ENCODE results near the gene DIS3L2.

DNA sequence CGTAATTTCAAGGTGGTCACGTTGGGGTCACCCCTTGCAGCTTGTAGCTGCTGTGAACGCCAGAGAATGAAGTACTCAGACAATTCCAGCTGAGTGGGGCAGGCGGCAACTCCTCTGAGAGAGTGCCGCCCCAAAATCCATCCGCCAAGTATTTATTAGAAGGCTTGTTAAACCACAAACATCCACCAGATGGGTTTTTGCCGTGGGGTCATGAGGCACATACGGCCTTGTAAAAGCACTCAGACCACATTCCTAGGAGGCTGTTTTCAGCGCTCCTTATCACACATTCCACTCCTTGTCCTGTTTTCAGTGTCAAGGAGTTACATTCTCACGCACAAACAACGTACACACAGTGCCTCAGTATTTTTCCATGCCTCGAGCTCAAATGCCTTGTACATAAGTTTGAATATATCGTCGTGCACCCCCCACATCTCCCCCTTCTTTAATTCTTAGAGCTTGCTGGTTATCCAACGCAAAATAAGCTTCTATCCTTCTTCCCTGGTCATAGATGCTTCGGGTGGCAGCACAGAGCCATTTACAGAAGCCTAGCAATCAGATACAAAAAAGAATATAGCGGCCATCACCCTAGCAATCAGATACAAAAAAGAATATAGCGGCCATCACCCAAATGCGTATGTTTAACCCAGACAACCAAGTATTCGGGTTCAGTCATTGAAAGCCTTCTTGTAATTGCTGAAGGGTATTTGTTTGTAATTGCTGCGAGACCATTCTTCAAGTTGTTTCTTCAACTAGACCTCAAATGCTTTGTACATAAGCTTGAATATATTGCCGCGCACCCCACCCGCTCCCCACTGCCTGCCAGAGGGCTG lies 424.4 kb downstream of the DIS3L2 start:
- TF ChIP-seq, protein P1, sequence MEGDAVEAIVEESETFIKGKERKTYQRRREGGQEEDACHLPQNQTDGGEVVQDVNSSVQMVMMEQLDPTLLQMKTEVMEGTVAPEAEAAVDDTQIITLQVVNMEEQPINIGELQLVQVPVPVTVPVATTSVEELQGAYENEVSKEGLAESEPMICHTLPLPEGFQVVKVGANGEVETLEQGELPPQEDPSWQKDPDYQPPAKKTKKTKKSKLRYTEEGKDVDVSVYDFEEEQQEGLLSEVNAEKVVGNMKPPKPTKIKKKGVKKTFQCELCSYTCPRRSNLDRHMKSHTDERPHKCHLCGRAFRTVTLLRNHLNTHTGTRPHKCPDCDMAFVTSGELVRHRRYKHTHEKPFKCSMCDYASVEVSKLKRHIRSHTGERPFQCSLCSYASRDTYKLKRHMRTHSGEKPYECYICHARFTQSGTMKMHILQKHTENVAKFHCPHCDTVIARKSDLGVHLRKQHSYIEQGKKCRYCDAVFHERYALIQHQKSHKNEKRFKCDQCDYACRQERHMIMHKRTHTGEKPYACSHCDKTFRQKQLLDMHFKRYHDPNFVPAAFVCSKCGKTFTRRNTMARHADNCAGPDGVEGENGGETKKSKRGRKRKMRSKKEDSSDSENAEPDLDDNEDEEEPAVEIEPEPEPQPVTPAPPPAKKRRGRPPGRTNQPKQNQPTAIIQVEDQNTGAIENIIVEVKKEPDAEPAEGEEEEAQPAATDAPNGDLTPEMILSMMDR (IDR thresholded peaks at IDR 0.05 in 8 of 11, conservative IDR thresholded peaks at IDR 0.05 in 3 of 11), result no peak
- TF ChIP-seq POLR2A (IDR thresholded peaks at IDR 0.05) (no peak), POLR2AphosphoS5 (IDR thresholded peaks at IDR 0.05) (no peak)
